ENCODE results near the gene DBX2.

DNA sequence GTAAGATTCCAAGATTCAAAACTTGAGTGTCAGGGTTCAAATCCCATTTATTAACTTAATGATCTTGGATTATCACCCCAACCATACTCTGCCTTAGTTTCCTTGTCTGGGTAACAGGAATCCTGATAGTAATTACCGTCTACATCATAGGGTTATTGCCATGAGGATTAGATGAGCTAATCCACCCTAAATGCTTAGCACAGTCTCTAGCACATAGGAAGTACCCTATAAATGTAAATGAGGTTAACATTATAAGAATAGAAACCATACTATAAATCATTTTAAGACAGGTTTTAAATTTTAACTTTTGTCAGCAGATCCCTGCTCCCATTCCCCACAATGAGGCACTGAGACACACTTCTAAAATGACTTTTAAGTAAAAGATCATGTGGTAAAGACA, 36.5 kb downstream of the DBX2 start:
- TF ChIP-seq, protein P1, sequence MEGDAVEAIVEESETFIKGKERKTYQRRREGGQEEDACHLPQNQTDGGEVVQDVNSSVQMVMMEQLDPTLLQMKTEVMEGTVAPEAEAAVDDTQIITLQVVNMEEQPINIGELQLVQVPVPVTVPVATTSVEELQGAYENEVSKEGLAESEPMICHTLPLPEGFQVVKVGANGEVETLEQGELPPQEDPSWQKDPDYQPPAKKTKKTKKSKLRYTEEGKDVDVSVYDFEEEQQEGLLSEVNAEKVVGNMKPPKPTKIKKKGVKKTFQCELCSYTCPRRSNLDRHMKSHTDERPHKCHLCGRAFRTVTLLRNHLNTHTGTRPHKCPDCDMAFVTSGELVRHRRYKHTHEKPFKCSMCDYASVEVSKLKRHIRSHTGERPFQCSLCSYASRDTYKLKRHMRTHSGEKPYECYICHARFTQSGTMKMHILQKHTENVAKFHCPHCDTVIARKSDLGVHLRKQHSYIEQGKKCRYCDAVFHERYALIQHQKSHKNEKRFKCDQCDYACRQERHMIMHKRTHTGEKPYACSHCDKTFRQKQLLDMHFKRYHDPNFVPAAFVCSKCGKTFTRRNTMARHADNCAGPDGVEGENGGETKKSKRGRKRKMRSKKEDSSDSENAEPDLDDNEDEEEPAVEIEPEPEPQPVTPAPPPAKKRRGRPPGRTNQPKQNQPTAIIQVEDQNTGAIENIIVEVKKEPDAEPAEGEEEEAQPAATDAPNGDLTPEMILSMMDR (conservative IDR thresholded peaks at IDR 0.05 in 1 of 2, IDR thresholded peaks at IDR 0.05 in 1 of 2; ENCODE audit: extremely low read depth in 1 of 2, insufficient read depth in 1 of 2, low read depth in 1 of 2, low read length in 2 of 2) = no peak
- TF ChIP-seq EZH2 (IDR thresholded peaks at IDR 0.05; ENCODE audit: borderline replicate concordance, low read length) = no peak
